Activated CD8-positive, alpha-beta T cell treated with anti-CD3 and anti-CD28 coated beads for 36 hours (primary cell): ENCODE measurements around the gene DDX3X. TPM values are rescaled to one million over a fixed set of nuclear protein-coding genes. Genes with fewer than 3 reads are reported as not detected.

Source experiments
- ATAC-seq: fragments of 200-7000 bp; cut with Tn5 transposase; one replicate; pipeline ENCODE4 v1.10.0; 2021; ENCODE audit warnings: mild to moderate bottlenecking, moderate library complexity
- CTCF ChIA-PET: fragments of 350-600 bp; sonication (Branson Sonifier 250); formaldehyde crosslinking; loops from one replicate; lab custom pipeline; 2021; ENCODE audit warnings: antibody characterized with exemption; lab: Charles Lee
- POLR2A ChIA-PET: fragments of 350-600 bp; sonication (Branson Sonifier 250); formaldehyde crosslinking; loops from one replicate; lab custom pipeline; 2021; ENCODE audit warnings: antibody characterized with exemption; lab: Charles Lee
- DNase-seq: peaks from one replicate; pipeline ENCODE4 v3.0.0-alpha.2; 2020
- H3K27ac Mint-ChIP-seq: one replicate; pipeline ENCODE4 v1.8.0; 2021; ENCODE audit warnings: mild to moderate bottlenecking, mixed read lengths
- H3K27me3 Mint-ChIP-seq: one replicate; pipeline ENCODE4 v1.8.0; 2021; ENCODE audit warnings: mixed read lengths
- H3K36me3 Mint-ChIP-seq: one replicate; pipeline ENCODE4 v1.8.0; 2021; ENCODE audit warnings: low read depth, mixed read lengths
- H3K4me1 Mint-ChIP-seq: one replicate; pipeline ENCODE4 v1.8.0; 2021; ENCODE audit warnings: low read depth, mixed read lengths
- H3K4me3 Mint-ChIP-seq: one replicate; pipeline ENCODE4 v1.8.0; 2021; ENCODE audit warnings: mild to moderate bottlenecking, moderate library complexity, mixed read lengths
- H3K9me3 Mint-ChIP-seq: one replicate; pipeline ENCODE4 v1.8.0; 2021; ENCODE audit warnings: mixed read lengths
- intact Hi-C: fragments of 100-400 bp; cut with micrococcal nuclease; formaldehyde crosslinking; loops from one replicate; pipeline ENCODE4 v1.10.0; 2022
- total RNA-seq, 2 experiments: library from RNA; stranded (reverse); gene quantifications; one replicate each; pipeline ENCODE4 v1.2.3, GENCODE V29; 2021
- TF ChIP-seq, protein P1 (sequence below): fragments of 200-600 bp; IDR thresholded peaks from one replicate; pipeline ENCODE4 v1.8.0; 2022; ENCODE audit warnings: antibody characterized with exemption, mild to moderate bottlenecking

Gene DDX3X
- total RNA-seq, 2 experiments from 2014 or later, result 172 to 181 TPM

DNA sequence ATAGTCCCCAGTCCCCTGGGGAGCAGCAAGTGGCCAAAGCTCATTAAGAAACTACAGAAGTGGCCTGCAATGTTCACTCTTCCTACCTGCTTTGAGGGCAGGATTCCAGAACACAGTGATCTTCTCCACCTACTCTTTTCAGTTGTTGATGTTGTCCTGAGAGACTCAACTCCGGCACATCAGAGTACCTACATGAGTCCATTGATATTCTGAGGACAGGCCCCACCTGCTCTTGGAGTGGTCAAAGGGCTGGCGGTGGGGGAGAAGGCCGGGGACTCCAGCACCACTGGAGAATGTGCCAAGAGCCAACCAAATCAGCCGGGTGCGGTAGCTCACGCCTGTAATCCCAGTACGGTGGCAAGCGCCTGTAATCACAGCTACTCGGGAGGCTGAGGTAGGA lies 29.8 kb upstream of the DDX3X start:
- intact Hi-C loops, result no loop called here
- Mint-ChIP-seq H3K4me1 (no peaks in the 10 kb centered on the region), H3K27me3 (no peaks in the 10 kb centered on the region), H3K27ac (no peak overlapping the region), H3K9me3 (no peaks in the 10 kb centered on the region), H3K36me3 (no peaks in the 10 kb centered on the region), H3K4me3 (no peak overlapping the region)
- ChIA-PET POLR2A (no interaction called here), CTCF (no interaction called here)
- no peak for DNase-seq
- no peak for ATAC-seq
- TF ChIP-seq, protein P1, sequence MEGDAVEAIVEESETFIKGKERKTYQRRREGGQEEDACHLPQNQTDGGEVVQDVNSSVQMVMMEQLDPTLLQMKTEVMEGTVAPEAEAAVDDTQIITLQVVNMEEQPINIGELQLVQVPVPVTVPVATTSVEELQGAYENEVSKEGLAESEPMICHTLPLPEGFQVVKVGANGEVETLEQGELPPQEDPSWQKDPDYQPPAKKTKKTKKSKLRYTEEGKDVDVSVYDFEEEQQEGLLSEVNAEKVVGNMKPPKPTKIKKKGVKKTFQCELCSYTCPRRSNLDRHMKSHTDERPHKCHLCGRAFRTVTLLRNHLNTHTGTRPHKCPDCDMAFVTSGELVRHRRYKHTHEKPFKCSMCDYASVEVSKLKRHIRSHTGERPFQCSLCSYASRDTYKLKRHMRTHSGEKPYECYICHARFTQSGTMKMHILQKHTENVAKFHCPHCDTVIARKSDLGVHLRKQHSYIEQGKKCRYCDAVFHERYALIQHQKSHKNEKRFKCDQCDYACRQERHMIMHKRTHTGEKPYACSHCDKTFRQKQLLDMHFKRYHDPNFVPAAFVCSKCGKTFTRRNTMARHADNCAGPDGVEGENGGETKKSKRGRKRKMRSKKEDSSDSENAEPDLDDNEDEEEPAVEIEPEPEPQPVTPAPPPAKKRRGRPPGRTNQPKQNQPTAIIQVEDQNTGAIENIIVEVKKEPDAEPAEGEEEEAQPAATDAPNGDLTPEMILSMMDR, result no peak

DNA sequence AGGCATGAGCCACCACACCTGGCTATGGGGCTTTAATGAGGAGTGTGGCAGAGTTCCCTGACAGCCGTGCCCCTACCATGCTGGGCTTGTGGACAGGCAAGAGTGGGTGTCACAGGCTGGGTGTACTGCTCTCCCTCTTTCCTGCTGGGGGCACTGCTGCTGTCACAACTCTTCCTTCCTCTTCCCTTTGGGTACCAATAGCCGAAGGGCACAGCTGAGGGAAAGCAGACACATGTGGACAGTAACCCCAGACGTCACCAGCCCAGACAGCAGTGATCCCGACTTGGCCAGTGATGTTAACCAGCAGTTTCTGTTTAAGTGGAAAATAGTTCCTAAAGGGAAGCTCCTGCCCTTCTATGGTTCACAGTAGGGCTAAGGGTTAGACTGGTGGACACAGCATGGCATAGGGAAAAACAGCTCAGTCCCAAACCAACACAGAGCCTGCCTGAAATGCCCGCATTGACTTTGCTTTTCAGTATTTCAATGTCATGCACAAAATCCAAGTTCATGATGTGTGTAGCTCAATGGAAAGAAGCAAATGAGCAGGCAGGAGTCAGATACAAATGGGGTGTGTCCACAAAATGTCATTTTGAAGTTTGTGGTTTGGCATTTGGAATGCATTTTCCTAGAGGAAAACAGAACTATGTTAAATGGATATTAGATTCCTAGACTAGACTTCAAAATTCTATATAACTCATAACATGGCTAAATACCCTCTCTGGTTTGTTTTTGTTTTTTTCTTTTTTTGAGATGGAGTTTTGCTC lies 24.9 kb upstream of the DDX3X start:
- no peaks in the 10 kb centered on the region for H3K27me3 Mint-ChIP-seq
- DNase-seq (no peak), ATAC-seq (no peak)
- POLR2A ChIA-PET, result no interaction called here
- H3K9me3 Mint-ChIP-seq, result no peaks in the 10 kb centered on the region
- TF ChIP-seq, protein P1, result no peak
- intact Hi-C loops, result no loop called here
- H3K27ac Mint-ChIP-seq, result no peak overlapping the region
- no peaks in the 10 kb centered on the region for H3K36me3 Mint-ChIP-seq
- no peaks in the 10 kb centered on the region for H3K4me1 Mint-ChIP-seq
- no peak overlapping the region for H3K4me3 Mint-ChIP-seq
- CTCF ChIA-PET, result no interaction called here

DNA sequence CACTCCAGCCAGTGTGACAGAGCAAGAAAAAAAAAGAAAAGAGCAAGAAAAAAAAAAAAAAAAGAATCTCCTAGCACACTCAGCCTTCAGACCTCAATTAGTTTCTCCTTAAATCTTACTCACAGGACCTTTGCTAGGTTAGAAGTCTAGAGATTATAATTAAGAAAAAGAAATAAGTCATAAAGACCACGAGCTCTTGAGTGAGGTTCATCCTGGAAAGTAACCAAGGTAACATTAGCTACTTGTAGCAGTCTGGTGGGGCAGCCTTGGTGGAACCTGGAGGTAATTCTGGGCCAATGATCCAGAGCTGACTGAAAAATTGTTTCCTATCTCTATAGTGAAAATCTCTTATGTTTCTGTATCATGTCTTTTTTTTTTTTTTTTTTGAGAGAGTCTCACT lies 21.2 kb upstream of the DDX3X start:
- no peaks in the 10 kb centered on the region for H3K9me3 Mint-ChIP-seq
- no peaks in the 10 kb centered on the region for H3K36me3 Mint-ChIP-seq
- TF ChIP-seq, protein P1, result no peak

DNA sequence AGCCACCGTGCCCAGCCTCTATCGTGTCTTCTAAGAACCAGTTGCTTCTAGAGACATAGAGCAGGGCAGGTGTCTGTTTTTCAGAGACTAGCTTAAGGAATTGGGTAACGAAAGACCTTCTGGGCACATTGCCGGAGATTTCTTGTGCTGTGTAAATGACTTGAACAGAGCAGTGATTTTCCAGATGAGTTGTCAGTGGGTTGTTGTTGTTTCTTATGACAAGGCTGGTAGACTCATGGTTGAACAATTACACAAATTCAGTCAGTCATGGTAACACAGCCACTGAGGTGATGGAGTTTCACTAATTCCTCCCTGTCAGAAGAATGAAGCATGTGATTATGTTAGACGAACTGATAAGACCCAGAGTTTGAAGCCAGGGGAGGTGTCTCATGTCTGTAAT lies 20.5 kb upstream of the DDX3X start:
- ChIA-PET POLR2A (no interaction called here), CTCF (interaction anchor here (0.6 kb wide), 1 partner anchor 360 kb away, joined by 3 read pairs; no protein-coding TSS in a partner anchor)
- intact Hi-C loops, result no loop called here
- TF ChIP-seq, protein P1, result no peak
- Mint-ChIP-seq H3K27me3 (no peaks in the 10 kb centered on the region), H3K27ac (no peak overlapping the region), H3K4me1 (no peaks in the 10 kb centered on the region), H3K36me3 (no peaks in the 10 kb centered on the region), H3K4me3 (no peak overlapping the region), H3K9me3 (no peaks in the 10 kb centered on the region)
- DNase-seq, result no peak
- no peak for ATAC-seq

More for the DNA sequence above, 21.2 kb upstream of the DDX3X start:
- ChIA-PET CTCF (interaction anchor here (0.6 kb wide), 1 partner anchor 359 kb away, joined by 3 read pairs; no protein-coding TSS in a partner anchor), POLR2A (interaction anchor here (0.7 to 1.1 kb wide), 2 partner anchors 23 to 486 kb away, joined by 3 read pairs; no protein-coding TSS in a partner anchor)
- ATAC-seq, result no peak
- DNase-seq, result no peak
- Mint-ChIP-seq H3K4me3 (no peak overlapping the region), H3K27me3 (no peaks in the 10 kb centered on the region), H3K27ac (no peak overlapping the region), H3K4me1 (no peaks in the 10 kb centered on the region)
- intact Hi-C loops, result no loop called here

DNA sequence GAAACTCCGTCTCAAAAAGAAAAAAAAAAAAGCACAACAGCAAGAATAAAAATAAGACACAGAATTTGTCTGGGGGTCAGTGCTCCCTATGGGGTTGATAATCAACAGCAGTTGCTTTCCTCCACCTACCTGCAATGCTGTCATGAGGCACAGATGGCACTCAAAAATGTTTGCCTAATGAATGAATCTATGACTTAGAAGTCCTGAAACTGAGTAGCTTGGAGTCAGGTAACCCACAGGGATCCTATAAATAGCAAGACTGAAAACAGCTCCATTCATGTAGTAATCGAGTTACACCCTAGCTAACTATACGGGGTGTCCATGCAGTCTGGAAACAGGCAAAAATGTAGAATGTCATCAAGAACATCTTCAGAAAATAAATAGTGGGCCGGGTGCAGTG lies 19.8 kb upstream of the DDX3X start:
- Mint-ChIP-seq H3K9me3 (no peaks in the 10 kb centered on the region), H3K27ac (no peak overlapping the region), H3K36me3 (no peaks in the 10 kb centered on the region), H3K4me3 (no peak overlapping the region), H3K4me1 (no peaks in the 10 kb centered on the region), H3K27me3 (no peaks in the 10 kb centered on the region)
- ATAC-seq (no peak), DNase-seq (no peak)
- intact Hi-C loops, result no loop called here
- CTCF ChIA-PET, result no interaction called here
- TF ChIP-seq, protein P1, result no peak
- POLR2A ChIA-PET, result no interaction called here
